GM19035 (cell line): ENCODE results near the gene PSTPIP2.
"Not testable (repeated sequence)": the region's sequence is repeated elsewhere in the genome, so short reads cannot be mapped to it uniquely, and the experiment has no call there.

Source experiments
- ATAC-seq: cut with Tn5 transposase; IDR thresholded peaks from one replicate; pipeline ENCODE4 v1.9.1; 2021; ENCODE audit not compliant: unreplicated experiment

PSTPIP2 gene

DNA sequence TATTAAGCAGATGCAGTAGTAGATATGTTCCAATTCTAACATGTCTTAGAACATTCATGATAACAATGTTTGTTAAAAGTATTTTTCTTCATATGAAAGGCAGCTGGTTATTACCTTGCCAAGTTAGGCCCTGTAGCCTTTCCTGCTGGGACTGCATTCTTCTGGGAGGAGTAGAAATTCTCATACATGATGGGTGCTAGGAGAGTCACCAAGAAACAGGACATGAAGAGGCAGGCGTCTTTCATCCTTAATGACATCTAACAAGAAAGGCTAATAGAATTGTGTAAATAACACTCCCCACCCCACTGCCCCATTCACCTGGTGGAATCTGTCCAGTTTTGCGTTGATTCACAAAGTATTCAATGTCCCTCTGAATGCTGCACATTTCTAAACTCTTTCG lies 80.3 kb downstream of the PSTPIP2 start:
- no peak for ATAC-seq

- no peak for ATAC-seq
These were observed 87.4 kb downstream of the PSTPIP2 start for GRCh38 chr18:45984546-45985235.

DNA sequence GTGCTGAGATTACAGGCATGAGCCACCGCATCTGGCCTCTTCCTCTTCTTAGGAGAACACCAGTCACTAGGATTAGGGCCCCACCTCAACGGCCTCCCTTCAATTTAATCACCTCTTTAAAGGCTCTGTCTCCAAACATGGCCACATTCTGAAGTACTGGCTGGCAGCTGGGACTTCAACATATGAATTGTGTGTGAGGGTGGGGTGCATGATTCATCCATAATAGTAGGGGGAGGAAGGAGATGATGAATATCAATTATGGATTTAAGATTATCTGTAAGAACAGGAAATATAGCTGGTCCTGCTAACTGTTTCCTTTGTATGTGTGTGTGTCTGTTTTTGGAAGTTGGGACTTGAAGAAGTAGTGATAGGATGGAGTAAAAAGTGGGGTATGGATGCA lies 90.2 kb downstream of the PSTPIP2 start:
- ATAC-seq = no peak

- ATAC-seq = no peak
These were observed 91.8 kb downstream of the PSTPIP2 start for GRCh38 chr18:45980229-45980628.

DNA sequence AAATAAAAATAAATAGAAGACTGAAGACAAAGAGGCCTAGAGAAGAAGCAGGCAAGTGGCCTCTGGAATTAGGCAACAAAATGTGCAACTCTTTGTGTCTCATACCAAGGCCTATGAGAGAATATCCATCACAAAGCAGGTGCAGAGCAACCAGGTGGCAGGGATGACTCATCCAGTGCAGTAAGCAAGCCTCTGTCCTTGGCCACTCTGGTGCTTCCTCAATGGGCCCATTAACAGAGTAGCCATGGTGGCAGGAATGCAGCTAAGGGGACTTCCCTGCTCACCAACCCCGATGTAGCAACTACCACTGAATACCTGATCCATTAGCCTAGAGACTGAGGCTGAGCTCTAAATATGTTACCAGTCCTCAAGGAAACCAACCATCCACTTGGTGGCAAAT lies 94.0 kb downstream of the PSTPIP2 start:
- ATAC-seq = no peak

DNA sequence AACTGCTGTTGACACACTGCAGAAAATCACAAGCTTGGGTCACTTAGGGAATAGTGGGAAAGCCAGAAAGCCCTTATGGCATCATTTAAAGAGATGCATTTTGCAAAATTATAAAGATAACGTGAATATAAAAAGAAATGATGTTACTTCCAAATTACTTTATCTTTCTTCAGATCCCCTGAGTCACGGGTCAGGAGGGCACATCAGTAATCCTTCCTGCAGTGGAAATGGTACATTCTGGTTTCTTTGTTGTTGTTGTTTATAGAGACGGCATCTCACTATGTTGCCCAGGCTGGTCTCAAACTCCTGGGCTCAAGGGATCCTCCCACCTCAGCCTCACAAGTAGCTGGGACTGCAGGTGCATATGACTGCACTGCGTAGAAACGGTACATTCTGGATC lies 95.1 kb downstream of the PSTPIP2 start:
- no peak for ATAC-seq

- no peak for ATAC-seq
These were observed 95.5 kb downstream of the PSTPIP2 start for GRCh38 chr18:45976566-45976965.

GRCh38 chr18:45974088-45974536 lies 97.9 kb downstream of the PSTPIP2 start:
- no peak for ATAC-seq

- ATAC-seq = peak; percentile 98
These were observed 104.9 kb downstream of the PSTPIP2 start, which contains the start of gene EPG5 for GRCh38 chr18:45967007-45967706. Gene EPG5 (minus strand): TSS chr18:45967329. CDS start chr18:45967239, 90 bp downstream.

DNA sequence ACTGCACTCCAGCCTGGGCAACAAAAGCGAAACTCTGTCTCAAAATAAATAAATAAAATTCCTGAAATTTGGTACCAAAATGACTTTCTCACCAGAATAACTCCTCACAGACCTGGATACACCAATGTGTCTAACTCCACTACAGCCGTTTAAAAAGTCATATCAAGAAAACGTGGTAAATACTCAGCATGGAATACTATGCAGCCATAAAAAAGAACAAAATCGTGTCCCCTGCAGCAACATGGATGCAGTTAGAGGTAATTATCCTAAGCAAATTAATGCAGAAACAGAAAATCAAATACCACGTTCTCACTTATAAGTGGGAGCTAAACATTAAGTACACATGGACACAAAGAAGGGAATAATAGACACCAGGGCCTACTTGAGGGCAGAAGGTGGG lies 107.1 kb downstream of the PSTPIP2 start:
- ATAC-seq = not testable (repeated sequence)

- ATAC-seq = no peak
These were observed 109.2 kb downstream of the PSTPIP2 start for GRCh38 chr18:45962866-45963265.

- ATAC-seq = no peak
These were observed 109.6 kb downstream of the PSTPIP2 start for GRCh38 chr18:45962461-45962860.

DNA sequence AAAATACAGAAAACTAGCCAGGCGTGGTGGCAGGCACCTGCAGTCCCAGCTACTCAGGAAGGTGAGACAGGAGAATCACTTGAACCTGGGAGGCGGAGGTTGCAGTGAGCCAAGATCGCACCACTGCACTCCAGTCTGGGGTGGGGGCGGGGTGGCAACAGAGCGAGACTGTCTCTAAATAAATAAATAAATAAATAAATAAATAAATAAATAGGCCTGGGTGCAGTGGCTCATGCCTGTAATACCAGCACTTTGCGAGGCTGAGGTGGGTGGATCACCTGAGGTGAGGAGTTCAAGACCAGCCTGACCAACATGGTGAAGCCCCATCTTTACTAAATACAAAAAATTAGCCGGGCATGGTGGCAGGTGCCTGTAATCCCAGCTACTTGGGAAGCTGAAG lies 112.6 kb downstream of the PSTPIP2 start:
- not testable (repeated sequence) for ATAC-seq

GRCh38 chr18:45958730-45959129 lies 113.3 kb downstream of the PSTPIP2 start:
- no peak for ATAC-seq

DNA sequence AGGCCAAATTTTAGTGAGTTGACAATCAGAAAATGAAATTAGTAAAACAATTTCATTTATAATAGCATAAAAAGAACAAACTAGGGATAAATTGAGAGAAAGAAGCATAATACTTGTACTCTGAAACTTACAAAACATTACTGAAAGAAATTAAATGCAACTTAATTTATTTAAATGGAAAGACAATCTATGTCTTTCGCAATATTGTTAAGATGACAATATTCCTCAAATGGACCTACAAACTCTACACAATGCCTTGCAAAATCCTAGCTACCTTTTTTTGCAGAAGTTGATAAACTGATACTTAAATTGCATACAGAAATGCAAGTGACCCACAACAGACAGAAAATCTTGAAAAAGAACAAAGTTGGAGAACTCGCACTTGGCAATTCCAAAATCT lies 114.0 kb downstream of the PSTPIP2 start:
- no peak for ATAC-seq

GRCh38 chr18:45957100-45957499 lies 115.0 kb downstream of the PSTPIP2 start:
- no peak for ATAC-seq

DNA sequence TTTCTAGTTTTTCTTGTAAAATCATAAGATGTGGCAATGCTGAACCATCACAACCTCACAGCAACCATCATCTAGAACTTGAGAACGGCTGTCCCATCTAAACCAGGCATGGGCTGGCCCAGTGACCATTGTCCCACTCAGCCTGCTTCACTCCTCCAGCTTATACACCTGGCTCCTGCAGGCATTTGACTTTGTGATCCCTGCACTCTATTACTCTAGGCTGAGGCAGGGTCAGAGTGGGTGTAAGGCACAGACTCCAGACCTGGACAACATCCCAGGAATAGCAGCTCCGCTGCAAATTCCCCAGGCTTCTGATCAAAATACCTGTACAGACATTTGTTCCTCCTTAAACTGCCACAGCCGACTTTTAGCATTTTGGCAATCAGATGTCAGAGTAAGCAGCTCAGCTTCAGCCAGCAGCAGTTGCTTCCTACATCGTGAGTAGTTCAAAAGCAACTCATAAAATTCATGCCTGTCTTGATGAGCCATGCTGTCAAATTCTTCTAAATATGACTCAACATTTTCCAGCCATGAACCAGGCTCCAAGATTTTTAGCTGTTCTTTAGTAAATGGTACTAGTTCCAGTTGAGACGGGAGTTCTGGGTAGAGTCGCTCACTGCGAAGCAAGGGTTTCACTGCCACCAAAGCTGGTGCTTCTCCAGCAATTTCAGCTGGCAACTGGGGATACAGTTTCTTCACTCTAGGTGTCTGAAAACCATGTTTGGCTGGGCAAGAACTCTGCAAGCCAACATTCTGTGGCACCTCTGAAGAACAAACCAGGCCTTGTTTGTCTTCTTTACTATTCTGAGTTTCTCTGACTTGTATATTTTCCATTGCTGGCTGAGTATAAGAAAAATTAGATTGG lies 117.8 kb downstream of the PSTPIP2 start:
- ATAC-seq = no peak

DNA sequence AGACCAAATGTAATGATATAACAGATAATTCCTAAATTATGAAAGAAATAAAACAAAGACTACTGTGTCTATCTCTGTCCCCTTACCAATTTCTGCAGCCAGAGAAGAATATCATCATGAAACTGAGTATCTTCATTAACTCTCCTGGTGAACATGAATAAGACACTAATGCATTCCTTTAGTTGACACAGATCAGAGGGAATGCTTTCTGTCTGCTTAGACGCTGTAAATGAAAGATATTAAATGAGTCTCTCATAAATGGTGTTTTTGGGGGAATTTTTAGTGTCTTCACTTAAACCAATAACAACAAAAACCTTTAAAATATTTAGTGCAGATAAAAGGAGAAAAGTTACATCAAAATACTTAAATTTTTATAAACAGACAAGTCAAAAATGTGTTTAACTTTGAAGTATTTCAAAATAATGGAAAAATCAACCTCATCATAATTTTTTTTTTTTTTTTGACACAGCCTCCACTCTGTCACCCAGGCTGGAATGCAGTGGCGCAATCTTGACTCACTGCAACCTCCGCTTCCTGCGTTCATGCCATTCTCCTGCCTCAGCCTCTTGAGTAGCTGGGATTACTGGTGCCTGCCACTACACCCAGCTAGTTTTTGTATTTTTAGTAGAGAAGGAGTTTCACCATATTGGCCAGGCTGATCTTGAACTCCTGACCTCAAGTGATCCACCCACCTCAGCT lies 120.9 kb downstream of the PSTPIP2 start:
- ATAC-seq = no peak

GRCh38 chr18:45945669-45946068 lies 126.4 kb downstream of the PSTPIP2 start:
- ATAC-seq = no peak

GRCh38 chr18:45940724-45941123 lies 131.3 kb downstream of the PSTPIP2 start:
- ATAC-seq = no peak

DNA sequence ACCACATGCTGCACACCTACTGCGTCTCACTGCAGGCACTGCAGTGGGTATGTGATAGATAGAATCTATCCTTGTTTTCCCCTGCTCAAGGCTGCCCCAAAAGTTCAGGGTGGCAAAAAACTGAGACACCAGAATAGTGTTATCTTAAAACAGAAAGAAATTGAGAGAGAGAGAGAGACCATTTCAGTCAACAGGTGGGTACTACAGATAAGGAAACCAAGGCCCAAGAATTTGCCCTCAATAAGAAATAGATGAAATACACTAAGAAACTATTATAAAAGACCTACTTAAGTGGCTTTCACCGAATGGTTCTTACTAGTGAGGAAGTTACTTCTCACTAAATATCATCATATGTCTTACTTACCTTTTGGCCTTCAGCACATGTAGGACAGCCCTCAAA lies 132.8 kb downstream of the PSTPIP2 start:
- ATAC-seq = no peak
